HG03095 (cell line): ENCODE data around the gene MBD6.
"Not testable (repeated sequence)": the region's sequence is repeated elsewhere in the genome, so short reads cannot be mapped to it uniquely, and the experiment has no call there.

ENCODE experiments used
- ATAC-seq: cut with Tn5 transposase; IDR thresholded peaks from one replicate; pipeline ENCODE4 v1.9.1; 2021; ENCODE audit warnings: moderate library complexity; ENCODE audit not compliant: unreplicated experiment

The MBD6 gene

GRCh38 chr12:57548488-57548887, 25.9 kb downstream of the MBD6 start:
- no peak for ATAC-seq

GRCh38 chr12:57549203-57549908, 26.7 kb downstream of the MBD6 start:
- ATAC-seq: no peak

GRCh38 chr12:57549909-57550640, 27.5 kb downstream of the MBD6 start, which contains the start of gene KIF5A:
TSS of gene KIF5A (plus strand) at chr12:57550044. CDS start at chr12:57550272, 228 bp downstream.
- no peak for ATAC-seq

GRCh38 chr12:57550641-57551549, 28.3 kb downstream of the MBD6 start:
- no peak for ATAC-seq

- no peak for ATAC-seq
Observed at GRCh38 chr12:57551637-57552305, 29.1 kb downstream of the MBD6 start.

- ATAC-seq: no peak
Observed at GRCh38 chr12:57552306-57552651, 29.7 kb downstream of the MBD6 start.

- no peak for ATAC-seq
Observed at GRCh38 chr12:57552835-57553313, 30.2 kb downstream of the MBD6 start.

GRCh38 chr12:57553343-57554202, 30.9 kb downstream of the MBD6 start:
- ATAC-seq: no peak

- ATAC-seq: no peak
Observed at GRCh38 chr12:57554453-57554852, 31.8 kb downstream of the MBD6 start.

- ATAC-seq: no peak
Observed at GRCh38 chr12:57554897-57555296, 32.3 kb downstream of the MBD6 start.

GRCh38 chr12:57558864-57559263, 36.2 kb downstream of the MBD6 start:
- ATAC-seq: no peak

- ATAC-seq: no peak
Observed at GRCh38 chr12:57560516-57560915, 37.9 kb downstream of the MBD6 start.

GRCh38 chr12:57561117-57561516, 38.5 kb downstream of the MBD6 start:
- not testable (repeated sequence) for ATAC-seq

- ATAC-seq: no peak
Observed at GRCh38 chr12:57563358-57563757, 40.7 kb downstream of the MBD6 start.

- ATAC-seq: no peak
Observed at GRCh38 chr12:57564178-57564740, 41.6 kb downstream of the MBD6 start.

GRCh38 chr12:57568838-57569237, 46.2 kb downstream of the MBD6 start:
- ATAC-seq: no peak

- no peak for ATAC-seq
Observed at GRCh38 chr12:57569858-57570257, 47.2 kb downstream of the MBD6 start.

- not testable (repeated sequence) for ATAC-seq
Observed at GRCh38 chr12:57570438-57570837, 47.8 kb downstream of the MBD6 start.
